GM19372 (cell line): ENCODE data around the gene KIF12.

Source experiments
- ATAC-seq: cut with Tn5 transposase; IDR thresholded peaks from one replicate; pipeline ENCODE4 v1.9.1; 2021; ENCODE audit warnings: mild to moderate bottlenecking, low read depth, moderate library complexity; ENCODE audit not compliant: unreplicated experiment

The KIF12 gene

DNA sequence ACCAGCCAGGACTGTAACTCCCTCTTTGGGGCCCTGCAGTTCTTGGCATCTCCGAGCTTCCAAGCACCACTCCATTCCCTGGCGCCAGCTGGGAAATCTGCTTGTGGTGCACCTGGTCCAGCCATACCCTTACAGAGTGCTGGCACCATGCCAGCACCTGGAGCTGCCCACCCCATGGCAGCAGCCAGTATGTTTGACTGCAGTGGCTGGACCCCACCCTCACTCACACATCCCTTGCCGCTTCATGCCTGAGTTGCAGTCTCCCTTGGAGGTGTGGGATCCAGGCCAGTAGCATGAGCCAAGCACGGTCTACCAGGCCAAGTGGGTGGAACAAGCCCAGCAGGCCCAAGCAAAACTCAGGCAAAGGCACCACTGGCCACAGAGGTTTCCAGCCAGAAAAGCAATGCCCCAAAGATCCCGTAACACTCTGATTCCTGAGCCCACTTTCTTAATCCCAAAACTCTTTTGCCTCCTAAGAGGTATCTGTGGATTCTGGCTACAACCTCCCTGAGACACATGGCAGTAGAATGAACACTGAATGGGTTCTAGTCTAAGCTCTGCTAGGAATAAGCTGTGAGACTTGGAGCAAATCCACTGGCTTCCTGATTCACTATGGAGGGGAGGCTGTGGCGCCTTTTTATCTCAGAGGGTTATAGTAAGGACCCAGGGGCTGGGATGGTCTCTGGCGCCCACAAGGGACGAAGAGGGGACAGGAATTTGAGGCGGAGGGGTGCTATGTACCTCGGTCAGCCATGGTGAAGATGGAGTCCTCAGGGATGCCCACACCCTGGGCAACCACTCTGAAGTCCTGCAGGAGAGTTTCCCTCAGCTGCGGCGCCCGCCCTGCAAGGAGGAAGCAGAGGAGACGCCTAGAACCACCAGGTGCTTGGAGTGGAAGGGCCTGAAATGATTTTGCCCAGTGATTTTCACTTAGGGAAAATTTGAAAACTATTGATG lies 26.6 kb downstream of the KIF12 start:
- no peak for ATAC-seq

- ATAC-seq, result no peak
Observed at GRCh38 chr9:114071197-114071795, 27.8 kb downstream of the KIF12 start.

- ATAC-seq, result no peak
Observed at GRCh38 chr9:114070188-114071103, 28.6 kb downstream of the KIF12 start.

- no peak for ATAC-seq
Observed at GRCh38 chr9:114069476-114070187, 29.5 kb downstream of the KIF12 start.

- no peak for ATAC-seq
Observed at GRCh38 chr9:114065304-114065703, 33.8 kb downstream of the KIF12 start.

- ATAC-seq, result no peak
Observed at GRCh38 chr9:114061830-114062474, 37.1 kb downstream of the KIF12 start.

DNA sequence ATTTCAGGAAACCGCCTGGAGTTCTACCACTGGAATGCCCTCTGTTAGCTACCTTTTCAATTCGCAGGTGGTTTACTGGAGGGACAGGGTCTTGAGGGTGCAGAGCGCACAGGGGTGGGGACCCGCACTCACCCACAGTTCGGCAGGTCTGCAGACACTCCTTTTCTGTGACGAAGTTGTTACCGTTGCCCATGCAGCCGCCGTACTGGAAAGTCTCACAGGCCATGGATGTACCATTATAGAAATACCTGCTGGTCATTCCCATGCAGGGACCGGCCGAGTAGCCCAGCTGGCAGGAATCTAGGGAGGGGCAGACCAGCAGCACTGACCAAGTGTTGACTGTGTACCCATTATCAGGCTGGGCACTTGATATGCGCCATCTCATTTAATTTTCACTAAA lies 37.8 kb downstream of the KIF12 start:
- ATAC-seq, result no peak

DNA sequence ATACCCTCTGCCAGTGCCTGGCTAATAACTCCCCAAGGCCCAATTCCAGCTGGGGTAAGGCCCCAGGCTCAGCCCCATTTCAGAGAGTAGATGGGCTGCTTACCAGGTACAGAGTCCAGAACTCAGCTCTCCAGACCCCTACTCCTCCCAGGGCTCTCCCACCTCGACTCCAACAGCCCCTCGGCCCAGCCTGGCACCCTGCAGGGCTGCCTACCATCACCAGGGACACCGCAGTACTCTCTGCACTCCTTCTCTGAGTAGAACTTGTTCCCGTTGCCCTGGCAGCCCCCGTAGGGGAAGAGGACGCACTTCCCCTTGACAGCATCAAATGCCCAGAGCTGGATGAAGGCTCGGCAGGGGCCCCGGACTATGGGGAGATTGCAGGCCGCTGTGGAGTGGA lies 38.4 kb downstream of the KIF12 start:
- ATAC-seq, result no peak

DNA sequence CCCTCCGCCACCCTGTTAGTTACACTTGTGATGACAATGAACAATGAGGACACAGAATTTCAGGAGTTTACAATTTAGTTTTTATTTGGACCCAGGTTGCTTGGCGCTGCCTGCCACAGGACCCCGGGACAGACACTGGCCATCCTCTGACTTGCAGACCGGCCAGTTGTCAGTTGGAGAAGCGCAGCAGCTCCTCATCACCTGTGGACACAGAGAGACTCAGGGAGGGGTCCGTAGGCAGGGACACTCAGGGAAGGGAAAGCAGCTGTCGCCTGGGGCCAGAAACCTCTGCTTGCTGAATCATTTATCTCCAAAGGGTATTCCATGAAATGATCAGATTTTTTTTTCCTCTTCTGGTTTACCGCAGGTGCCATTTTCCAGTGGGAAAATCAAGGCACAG lies 39.0 kb downstream of the KIF12 start:
- ATAC-seq, result no peak

GRCh38 chr9:114059047-114059803 lies 39.9 kb downstream of the KIF12 start:
- ATAC-seq, result no peak

- no peak for ATAC-seq
Observed at GRCh38 chr9:114058688-114059046, 40.4 kb downstream of the KIF12 start.

- no peak for ATAC-seq
Observed at GRCh38 chr9:114057161-114057885, 41.8 kb downstream of the KIF12 start.

GRCh38 chr9:114056527-114056926 lies 42.6 kb downstream of the KIF12 start:
- ATAC-seq, result no peak

- no peak for ATAC-seq
Observed at GRCh38 chr9:114055894-114056293, 43.2 kb downstream of the KIF12 start.

GRCh38 chr9:114055061-114055460 lies 44.0 kb downstream of the KIF12 start:
- no peak for ATAC-seq

DNA sequence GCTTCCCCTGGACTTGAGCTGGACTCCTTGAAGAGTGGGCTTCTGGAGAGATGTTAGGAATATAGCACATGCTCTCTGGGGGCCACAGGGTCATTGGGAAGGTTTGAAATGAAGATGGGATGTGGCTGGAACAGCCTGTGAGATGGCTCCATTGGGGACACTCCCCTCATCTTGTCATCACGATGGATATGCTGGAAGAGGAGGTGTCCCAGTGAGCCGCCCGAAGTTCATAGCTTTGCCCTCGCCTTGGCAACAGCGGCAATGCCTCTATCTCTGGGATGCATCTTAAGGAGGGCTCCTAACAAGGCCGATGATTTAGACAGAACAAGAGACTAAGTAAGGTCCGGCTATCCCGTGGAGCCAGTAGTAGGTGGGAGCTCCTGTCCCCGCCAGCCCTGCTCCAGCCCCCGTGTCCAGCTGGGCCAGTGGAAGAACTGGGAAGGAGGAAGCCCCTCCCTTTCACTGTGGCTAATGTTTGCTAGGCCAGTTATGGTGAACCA lies 44.9 kb downstream of the KIF12 start:
- no peak for ATAC-seq

DNA sequence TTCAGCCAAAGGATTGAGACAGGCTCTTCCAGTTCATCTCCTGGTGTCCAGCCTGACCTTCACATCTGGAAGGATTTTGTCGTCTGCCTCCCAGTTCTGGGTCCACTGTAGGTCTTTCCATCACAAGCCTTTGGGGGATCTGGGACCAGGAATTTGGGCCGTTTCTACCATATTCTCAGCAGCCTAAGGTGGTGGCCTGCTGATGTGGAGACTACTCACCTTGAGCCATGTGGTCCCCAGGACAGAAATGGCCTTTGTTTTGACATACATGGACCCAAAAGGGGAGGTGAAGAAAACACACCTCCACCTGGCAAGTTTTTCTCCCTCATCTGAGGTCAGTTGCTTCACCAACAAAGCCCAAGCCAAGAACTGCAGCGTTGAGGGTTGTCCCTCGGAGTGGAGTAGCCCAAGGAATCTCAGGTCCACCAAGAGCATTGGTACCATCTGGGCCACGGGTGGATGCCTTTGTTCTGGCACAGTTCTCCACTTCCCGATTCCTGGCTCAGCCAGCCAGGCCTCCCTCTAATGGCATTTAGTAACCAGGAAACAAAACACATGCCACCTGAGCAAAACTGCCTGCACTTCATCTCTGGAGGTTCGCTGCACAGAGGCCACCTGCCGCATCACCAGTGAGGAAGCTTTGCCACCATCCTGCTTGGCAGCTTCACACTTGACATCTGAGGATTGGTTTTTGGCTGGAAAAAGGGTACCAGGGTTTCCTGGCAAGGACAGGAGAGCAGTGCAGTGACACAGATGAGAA lies 45.7 kb downstream of the KIF12 start:
- no peak for ATAC-seq

- ATAC-seq, result no peak
Observed at GRCh38 chr9:114051706-114052105, 47.4 kb downstream of the KIF12 start.
